GM18951 (cell line): ENCODE measurements around the gene FXYD3.
"Not testable (repeated sequence)": the region's sequence is repeated elsewhere in the genome, so short reads cannot be mapped to it uniquely, and the experiment has no call there.

Experiments
- POLR2A ChIP-seq: IDR thresholded peaks from 4 replicates; pipeline ENCODE4 v1.6.1; 2011; ENCODE audit warnings: mild to moderate bottlenecking; ENCODE audit not compliant: insufficient read length, insufficient read depth; ENCODE audit errors: extremely low read depth
- in situ Hi-C: fragments of 300-500 bp; cut with MboI; formaldehyde crosslinking; loops from one replicate; pipeline ENCODE4 v1.12.0; 2022; ENCODE audit warnings: low sequenced_read_pairs, mixed read lengths, inconsistent platforms; ENCODE audit not compliant: unreplicated experiment

FXYD3 gene

GRCh38 chr19:35093430-35093829, 22.2 kb upstream of the FXYD3 start:
- in situ Hi-C loops = no loop called here
- TF ChIP-seq POLR2A = no peak

- no peak for TF ChIP-seq POLR2A
- in situ Hi-C loops = no loop called here
These were observed 21.5 kb upstream of the FXYD3 start for GRCh38 chr19:35093941-35094647.

DNA sequence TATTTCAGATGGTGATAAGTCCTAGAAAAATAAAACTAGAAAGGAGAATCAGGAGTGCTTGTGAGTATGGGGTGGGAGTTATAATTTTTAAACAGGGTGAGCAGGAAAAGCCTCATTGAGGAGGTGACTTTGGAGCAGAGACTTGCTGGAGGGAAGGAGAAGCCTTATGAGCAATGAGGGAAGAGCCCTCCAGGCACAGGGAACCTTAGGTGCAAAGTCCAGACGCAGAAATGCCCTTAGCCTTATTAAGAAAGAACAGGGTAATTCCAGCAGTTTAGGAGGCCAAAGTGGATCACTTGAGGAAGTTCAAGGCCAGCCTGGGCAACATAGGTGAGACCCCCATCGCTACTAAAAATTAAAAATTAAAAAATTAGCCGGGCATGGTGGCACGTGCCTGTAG, 21.0 kb upstream of the FXYD3 start:
- in situ Hi-C loops = no loop called here
- TF ChIP-seq POLR2A = no peak

GRCh38 chr19:35095667-35096368, 19.8 kb upstream of the FXYD3 start:
- in situ Hi-C loops = no loop called here
- TF ChIP-seq POLR2A = no peak

GRCh38 chr19:35098413-35099049, 17.1 kb upstream of the FXYD3 start:
- in situ Hi-C loops = no loop called here
- no peak for TF ChIP-seq POLR2A

DNA sequence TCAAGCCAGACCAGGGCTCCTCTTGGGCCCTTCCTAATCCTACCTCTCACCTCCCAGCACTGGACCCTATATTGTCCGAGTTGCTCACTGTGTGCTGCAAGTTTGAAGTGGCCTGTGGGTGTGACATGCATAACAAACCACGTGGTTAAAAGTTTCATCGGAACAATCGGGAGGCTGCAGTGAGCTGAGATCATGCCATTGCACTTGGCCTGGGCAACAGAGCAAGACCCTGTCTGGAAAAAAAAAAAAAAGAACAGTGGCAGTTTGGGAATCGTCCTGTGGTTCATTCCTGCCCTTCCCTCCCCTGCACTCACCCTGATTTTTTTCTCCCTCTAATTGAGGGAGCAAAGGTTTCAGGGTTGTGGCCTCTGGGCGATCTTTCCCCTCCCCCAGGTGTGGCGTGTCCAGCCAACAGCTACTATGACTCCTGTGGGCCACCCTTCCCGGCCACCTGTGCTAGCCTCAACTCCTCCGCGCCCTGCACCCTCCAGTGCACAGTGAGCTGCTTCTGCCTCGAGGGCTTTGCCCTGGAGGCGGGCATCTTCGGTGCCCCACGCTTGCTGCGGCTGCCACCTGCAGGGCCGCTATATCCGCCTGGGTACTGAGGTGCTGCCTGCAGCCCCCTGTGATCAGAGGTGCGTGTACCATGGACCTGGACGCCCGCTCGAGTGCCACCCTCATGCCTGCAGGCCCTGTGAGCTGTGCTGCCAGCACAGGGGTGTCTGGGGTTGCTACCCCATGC, 16.3 kb upstream of the FXYD3 start:
- TF ChIP-seq POLR2A = no peak
- in situ Hi-C loops = no loop called here

DNA sequence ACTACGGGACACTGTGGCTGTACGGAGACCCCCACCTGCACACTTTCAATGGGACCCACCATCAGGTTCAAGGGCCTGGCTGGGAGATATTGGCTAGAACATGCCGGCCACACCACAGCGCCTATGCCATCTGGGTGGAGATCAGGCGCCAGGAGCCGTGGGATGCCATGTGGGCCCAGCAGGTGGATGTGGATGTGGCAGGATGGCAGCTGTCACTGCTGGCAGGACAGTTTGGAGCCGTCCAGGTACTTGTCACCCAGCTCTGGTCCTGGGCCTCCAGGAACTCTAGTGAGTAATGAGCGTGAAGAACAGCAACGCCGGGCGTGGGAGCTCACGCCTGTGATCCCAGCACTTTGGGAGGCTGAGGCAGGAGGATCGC, 15.7 kb upstream of the FXYD3 start:
- no peak for TF ChIP-seq POLR2A
- in situ Hi-C loops = no loop called here

DNA sequence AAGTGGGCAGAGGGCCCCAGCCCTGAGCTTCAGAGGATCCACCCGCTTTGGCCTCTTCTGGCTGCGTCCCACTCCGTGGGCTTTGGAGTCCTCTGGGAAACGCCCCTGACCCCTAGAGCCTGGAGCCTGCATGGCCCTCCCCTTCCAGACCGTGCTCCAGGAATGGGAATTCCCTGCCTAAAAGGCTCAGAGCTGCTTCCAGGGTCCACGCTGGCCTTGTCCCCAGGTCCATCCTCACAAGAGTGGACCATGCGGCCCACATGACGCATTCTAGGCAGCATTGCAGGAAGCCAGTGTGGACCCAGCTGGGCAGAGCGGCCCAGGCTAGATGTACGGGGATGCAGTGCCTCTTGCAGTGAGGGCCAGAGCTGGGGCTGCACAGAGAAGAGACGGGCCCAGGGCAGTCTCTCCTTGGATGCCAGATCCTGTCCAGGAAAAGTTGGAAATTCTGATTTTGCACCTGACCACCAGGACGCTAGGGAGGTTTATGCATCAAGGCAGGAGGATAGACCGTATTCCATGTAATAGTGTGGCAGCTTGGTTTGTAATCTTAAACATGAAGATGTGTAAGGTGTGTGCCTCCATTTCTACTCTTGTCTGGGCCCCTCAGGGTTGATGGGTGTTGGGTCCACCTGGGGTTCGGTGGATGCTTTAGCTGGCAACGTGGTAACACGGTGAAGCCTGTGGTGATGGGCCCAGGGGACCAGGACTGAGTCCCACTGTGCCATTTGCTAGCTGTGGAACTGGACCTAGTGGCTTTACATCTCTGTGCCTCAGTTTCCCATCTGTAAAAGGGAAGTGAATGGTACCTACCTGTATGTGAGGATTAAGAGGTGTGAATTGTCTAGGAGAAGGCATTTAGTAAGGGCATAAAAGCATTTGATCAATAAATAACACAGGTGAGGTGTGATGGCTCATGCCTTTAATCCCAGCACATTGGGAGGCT, 14.8 kb upstream of the FXYD3 start:
- TF ChIP-seq POLR2A = no peak

GRCh38 chr19:35101949-35102348, 13.7 kb upstream of the FXYD3 start:
- in situ Hi-C loops = not testable (repeated sequence)

More for the DNA sequence above, 14.8 kb upstream of the FXYD3 start:
- in situ Hi-C loops = no loop called here

- in situ Hi-C loops = not testable (repeated sequence)
These were observed 12.0 kb upstream of the FXYD3 start for GRCh38 chr19:35103614-35104013.

DNA sequence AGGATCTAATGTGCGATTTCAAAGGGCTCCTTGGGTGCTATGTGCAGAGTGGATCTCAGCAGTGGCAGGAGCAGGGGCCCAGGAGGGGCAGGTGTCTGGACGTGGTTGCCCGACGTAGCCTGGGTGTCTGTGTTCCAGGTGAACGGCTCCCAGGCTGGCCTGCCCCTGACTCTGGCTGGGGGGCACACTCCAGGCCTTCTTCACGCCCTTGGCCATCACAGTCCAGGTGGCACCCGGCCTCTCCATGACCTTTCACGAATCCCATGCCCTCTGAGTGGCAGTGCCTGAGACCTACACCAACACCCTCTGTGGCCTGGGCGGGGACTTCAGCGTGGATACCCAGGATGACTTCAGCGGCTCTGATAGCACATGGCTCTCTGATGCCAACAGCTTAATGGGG, 11.3 kb upstream of the FXYD3 start:
- no peak for TF ChIP-seq POLR2A
- in situ Hi-C loops = no loop called here

DNA sequence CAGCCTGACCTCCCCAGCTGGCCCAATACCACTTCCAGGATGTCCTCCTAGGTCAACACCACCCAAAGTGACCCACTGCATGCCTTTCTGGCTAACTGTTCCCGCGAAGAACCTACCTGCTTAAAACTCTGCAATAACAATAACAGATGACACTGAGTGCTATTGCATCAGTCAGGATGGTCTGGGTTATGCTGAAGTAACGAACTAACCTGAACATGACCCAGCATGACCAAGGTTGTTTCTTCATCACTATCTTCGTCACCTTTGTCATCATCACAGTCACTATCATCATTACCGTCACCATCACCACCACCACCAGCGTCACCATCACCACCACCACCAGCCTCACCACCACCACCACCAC, 10.6 kb upstream of the FXYD3 start:
- TF ChIP-seq POLR2A = no peak
- in situ Hi-C loops = no loop called here
